ENCODE results near the gene BAZ1A.

Gene BAZ1A, protein sequence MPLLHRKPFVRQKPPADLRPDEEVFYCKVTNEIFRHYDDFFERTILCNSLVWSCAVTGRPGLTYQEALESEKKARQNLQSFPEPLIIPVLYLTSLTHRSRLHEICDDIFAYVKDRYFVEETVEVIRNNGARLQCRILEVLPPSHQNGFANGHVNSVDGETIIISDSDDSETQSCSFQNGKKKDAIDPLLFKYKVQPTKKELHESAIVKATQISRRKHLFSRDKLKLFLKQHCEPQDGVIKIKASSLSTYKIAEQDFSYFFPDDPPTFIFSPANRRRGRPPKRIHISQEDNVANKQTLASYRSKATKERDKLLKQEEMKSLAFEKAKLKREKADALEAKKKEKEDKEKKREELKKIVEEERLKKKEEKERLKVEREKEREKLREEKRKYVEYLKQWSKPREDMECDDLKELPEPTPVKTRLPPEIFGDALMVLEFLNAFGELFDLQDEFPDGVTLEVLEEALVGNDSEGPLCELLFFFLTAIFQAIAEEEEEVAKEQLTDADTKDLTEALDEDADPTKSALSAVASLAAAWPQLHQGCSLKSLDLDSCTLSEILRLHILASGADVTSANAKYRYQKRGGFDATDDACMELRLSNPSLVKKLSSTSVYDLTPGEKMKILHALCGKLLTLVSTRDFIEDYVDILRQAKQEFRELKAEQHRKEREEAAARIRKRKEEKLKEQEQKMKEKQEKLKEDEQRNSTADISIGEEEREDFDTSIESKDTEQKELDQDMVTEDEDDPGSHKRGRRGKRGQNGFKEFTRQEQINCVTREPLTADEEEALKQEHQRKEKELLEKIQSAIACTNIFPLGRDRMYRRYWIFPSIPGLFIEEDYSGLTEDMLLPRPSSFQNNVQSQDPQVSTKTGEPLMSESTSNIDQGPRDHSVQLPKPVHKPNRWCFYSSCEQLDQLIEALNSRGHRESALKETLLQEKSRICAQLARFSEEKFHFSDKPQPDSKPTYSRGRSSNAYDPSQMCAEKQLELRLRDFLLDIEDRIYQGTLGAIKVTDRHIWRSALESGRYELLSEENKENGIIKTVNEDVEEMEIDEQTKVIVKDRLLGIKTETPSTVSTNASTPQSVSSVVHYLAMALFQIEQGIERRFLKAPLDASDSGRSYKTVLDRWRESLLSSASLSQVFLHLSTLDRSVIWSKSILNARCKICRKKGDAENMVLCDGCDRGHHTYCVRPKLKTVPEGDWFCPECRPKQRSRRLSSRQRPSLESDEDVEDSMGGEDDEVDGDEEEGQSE (N-terminal part only)

DNA sequence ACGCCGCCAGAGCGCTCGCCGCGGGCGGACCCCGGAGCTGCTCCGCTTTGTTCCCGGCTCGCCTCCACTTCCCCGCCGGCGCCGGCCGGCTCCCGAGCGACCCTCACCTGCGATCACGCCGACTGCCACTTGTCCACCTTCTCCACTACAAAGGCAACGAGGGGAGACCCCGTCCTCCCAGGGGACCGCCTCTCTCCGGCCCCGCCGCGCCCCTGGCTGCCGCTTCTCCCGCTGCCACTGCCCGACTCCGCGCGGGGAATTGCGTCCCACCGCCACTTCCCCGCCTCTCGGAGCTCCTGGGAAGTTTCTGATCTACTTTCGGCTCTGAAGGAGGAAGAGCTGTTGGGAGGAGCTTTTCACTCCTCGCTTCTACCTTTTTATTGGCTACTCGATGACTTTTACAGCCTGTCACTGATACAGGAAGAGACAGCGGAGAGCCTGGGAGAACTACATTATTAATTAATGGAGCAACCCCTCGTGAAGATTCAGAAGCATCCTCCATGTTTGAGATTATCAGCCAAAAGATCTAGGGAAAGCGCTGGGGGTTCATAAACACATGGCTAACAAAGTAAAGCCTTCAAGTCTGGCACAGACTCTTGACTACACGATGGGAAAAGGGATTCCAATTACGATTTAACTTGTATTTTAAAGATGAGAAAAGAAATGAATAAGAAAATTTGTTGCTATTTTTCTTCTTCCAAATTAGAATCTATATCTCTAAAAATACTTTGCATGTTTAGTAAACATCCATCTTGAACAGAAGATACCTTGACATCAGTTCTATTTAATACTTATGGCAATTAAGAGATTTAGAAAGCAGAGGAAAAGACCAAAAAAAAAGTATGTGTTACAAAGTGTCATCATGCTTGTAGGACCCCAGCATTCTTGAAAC, at the start of gene BAZ1A:
Gene BAZ1A, minus strand, starts transcription at position 330 of the 892 bp plus-strand sequence. CDS start 756 bp downstream, outside the sequence.
- DNase-seq, result peak; percentile 38 to 53

- DNase-seq, result no peak
Measured at GRCh38 chr14:34920339-34920738, 45.2 kb upstream of the BAZ1A start.

DNA sequence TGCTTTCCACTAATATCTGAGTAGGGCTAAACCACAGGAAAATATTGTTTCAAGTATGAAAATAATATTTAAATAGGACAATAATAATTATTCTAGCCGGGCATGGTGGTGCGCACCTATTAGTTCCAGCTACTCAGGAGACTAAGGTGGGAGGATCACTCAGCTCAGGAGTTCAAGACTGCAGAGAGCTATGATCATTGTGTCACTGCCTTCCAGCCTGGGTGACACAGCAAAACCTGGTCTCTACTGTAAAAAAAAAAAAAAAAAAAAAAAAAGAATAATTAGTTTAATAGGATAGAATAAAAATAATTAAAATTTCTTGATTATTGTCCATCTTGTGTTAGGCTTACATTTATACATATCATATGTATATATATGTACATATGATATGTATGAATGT, 38.5 kb upstream of the BAZ1A start:
- no peak for DNase-seq

DNA sequence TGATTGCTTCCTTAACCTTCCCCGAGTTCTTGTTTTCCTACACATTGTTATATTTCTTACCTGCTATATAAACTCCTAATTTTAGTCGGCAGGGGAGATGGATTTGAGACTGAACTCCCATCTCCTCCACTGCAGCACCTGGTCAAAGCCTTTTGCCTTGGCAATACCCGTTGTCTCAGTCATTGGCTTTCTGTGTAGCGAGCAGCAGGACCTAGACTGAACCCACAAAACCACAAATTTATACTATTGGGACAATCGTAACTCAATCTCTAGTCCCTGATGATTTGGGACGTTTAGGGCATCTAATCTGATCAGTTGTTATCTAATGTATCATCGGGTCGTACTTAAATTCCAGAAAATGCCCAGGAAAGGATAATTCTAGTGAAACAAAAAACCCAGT, 37.8 kb upstream of the BAZ1A start:
- DNase-seq, result no peak

GRCh38 chr14:34912182-34912581, 37.0 kb upstream of the BAZ1A start:
- no peak for DNase-seq

DNA sequence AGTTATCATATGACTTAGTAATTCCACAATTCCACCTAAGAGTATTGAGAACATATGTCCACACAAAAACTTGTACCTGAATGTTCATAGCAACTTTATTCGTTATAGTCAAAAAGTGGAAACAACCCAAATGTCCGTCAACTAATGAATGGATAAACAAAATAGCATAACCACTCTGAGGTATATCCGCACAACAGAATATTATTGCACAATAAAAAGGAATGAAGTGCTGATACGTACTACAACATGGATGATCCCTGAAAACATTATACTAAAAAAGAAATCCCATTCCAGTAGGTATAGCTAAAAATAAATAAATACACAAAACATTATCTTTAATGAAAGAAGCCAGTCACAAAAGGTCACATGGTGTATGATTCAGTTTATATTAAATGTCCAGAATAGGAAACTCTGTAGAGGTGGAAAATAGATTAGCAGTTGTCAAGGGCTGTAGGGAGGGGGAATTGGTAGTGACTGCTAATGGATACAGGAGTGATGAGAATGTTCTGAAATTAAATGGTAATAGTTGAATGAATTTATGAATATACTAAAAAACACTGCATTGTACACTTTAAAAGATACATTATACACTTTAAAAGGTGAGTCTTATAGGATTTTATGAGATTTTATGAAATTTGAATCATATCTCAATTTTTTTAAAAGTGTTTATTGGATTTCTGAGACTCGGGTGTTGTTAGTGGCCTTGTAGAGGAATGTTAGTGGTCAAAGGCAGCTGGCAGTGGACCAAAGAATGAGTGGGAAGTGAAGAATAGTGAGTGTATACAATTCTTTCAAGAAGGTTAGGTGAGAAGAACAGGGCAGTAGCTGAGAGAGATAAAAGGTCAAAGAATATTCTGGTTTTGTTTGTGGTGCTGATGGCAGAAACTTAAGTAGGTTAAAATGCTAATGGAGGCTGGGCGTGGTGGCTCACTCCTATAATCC, 36.3 kb upstream of the BAZ1A start:
- no peak for DNase-seq

- DNase-seq, result no peak
Measured at GRCh38 chr14:34906287-34906686, 31.1 kb upstream of the BAZ1A start.

DNA sequence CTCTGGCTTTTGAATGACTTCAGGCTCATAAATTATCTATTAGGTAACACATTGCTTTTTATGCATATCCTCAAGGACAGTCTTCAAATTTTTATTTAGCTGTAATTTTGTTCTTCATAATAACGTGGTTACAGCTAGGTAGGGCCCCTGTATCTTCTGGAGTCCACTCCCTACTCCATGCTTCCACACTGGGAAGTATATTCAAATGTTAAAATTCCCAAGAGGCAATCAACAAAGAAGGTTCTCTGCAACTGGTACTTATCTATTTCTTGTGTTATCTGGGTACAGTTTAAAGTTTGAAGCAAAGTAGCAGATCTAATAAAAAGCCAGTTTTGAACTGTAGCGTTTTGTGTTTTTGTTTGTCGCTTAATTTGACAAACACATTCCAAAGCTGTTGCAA, 20.1 kb upstream of the BAZ1A start:
- no peak for DNase-seq

DNA sequence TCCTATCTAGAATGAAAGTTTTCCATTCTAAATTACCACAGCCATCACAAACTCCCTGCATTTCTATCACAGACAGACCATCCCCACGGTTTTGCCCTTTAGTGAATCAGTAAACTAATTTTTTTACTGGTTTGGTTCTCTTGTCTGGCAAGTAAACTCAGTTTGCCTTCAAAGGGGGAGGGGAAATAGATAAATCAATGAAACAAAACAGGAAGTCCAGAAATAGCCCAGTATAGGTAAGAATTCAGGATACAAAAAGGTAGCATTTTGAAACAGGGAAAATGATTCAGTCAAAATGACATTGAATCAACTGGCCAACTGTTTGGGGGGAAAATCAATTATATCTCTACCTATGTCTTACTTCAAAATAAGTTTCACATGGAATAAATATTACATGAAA, 15.8 kb upstream of the BAZ1A start:
- DNase-seq, result no peak

- no peak for DNase-seq
Measured at GRCh38 chr14:34888186-34888585, 13.0 kb upstream of the BAZ1A start.

- no peak for DNase-seq
Measured at GRCh38 chr14:34883954-34884353, 8.8 kb upstream of the BAZ1A start.

- DNase-seq, result peak; percentile 34 to 55
Measured at GRCh38 chr14:34874386-34875030, 652 bp downstream of the BAZ1A start.

GRCh38 chr14:34873589-34874385, 1.4 kb downstream of the BAZ1A start:
- DNase-seq, result peak; percentile 34 to 76

DNA sequence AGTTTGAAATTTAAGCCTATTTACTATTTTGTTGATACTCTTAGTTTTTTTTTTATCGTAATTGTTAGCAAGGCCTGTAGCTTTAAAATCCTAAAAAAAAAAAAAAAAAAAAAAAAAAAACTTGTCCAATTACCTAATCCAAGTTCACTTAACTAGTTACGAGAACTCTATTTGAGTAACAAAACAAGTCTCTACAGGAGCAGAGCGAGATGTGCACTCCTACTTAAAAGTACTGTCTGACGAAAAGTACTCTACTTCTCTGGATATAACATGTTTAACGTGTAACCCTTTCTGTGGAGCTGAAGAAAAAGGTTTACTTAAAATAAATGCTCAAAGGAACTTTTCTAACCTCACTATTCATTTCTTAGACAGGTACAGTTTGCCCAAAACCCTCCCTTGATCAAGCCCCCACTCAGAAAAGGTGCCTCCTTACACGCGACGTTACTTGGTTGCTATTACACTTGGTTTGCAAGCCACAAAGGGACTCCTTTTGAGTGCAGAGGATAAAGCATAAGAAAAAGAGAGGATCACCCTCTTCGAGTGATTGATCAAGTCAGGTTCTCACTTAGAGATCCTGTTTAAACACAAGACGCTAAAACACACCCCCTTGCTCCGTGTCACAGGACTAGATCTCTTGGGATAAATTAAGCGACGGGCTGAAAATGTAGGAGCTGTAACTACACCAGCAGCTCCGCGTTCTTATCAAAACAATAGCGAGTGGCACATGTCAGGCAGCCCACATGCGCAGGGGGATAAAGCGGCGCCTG, 2.2 kb downstream of the BAZ1A start:
- peak in 1 of 2 donors; percentile 56 for DNase-seq

GRCh38 chr14:34867199-34867598, 8.0 kb downstream of the BAZ1A start:
- DNase-seq, result no peak

DNA sequence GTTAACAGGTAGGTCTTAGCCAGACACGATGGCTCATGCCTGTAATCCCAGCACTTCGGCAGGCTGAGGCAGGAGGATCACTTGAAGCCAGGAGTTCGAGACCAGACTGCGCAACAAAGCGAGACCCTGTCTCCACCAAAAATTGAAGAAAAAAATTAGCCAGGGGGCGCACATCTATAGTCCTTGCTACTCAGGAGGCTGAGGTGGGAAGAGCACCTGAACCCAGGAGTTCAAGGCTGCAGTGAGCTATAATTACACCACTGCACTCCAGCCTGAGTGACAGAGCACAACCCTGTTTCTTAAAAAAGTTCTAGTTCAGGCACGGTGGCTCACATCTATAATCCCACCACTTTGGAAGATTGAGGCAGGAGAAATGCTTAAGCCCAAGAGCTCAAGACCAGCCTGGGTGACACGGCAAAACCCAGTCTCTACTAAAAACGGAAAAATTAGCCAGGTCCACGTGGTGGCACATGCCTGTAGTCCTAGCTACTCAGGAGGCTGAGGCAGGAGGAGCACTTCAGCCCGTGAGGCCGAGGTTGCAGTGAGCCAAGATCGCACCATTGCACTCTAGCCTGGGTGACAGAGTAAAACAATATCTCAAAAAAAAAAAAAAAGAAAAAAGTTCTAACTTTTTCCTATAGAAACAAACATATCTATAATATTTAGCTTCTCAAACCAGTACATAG, 9.1 kb downstream of the BAZ1A start:
- no peak for DNase-seq

- no peak for DNase-seq
Measured at GRCh38 chr14:34863844-34864243, 11.3 kb downstream of the BAZ1A start.

- DNase-seq, result no peak
Measured at GRCh38 chr14:34858765-34859164, 16.4 kb downstream of the BAZ1A start.

Measured in hippocampal formation (tissue), 2 donors.